Glutamatergic neuron (in vitro differentiated cells): ENCODE results near the gene CMC1. TPM values are rescaled to one million over a fixed set of nuclear protein-coding genes. Genes with fewer than 3 reads are reported as not detected.

Source experiments
- DNase-seq: peaks from one replicate; pipeline ENCODE4 v3.0.0; 2022
- H3K27ac Mint-ChIP-seq: one replicate; pipeline ENCODE4 v1.8.0; 2020; ENCODE audit warnings: mild to moderate bottlenecking, mixed read lengths, inconsistent platforms; ENCODE audit not compliant: unreplicated experiment
- H3K27me3 Mint-ChIP-seq: one replicate; pipeline ENCODE4 v1.8.0; 2020; ENCODE audit warnings: mild to moderate bottlenecking, moderate library complexity, mixed read lengths, inconsistent platforms; ENCODE audit not compliant: unreplicated experiment
- H3K36me3 Mint-ChIP-seq: one replicate; pipeline ENCODE4 v1.8.0; 2020; ENCODE audit warnings: mild to moderate bottlenecking, mixed read lengths, inconsistent platforms; ENCODE audit not compliant: unreplicated experiment
- H3K4me1 Mint-ChIP-seq: one replicate; pipeline ENCODE4 v1.8.0; 2020; ENCODE audit warnings: mild to moderate bottlenecking, low read depth, mixed read lengths, inconsistent platforms; ENCODE audit not compliant: unreplicated experiment
- H3K4me3 Mint-ChIP-seq: one replicate; pipeline ENCODE4 v1.8.0; 2020; ENCODE audit warnings: mild to moderate bottlenecking, mixed read lengths, inconsistent platforms; ENCODE audit not compliant: unreplicated experiment
- H3K9me3 Mint-ChIP-seq: one replicate; pipeline ENCODE4 v1.8.0; 2020; ENCODE audit warnings: mild to moderate bottlenecking, moderate library complexity, mixed read lengths, inconsistent platforms; ENCODE audit not compliant: unreplicated experiment
- CTCF ChIP-seq: fragments of 200-600 bp; sonication (generic); IDR thresholded peaks from one replicate; pipeline ENCODE4 v1.5.0; 2021; ENCODE audit not compliant: partially characterized antibody, unreplicated experiment
- total RNA-seq: library from RNA; stranded (reverse); fragmentation: NEBNext Ultra II Directional; extraction: Animal tissue kit (Norgen Biotek cat#: 25700); gene quantifications from one replicate; pipeline ENCODE4 v1.2.1, GENCODE V29; 2021; ENCODE audit not compliant: unreplicated experiment

CMC1 gene
- total RNA-seq, 1 donor from 2014 or later, result 9.8 TPM

GRCh38 chr3:28295898-28296490 lies 54.6 kb downstream of the CMC1 start:
- no peaks in the 10 kb centered on the region for H3K9me3 Mint-ChIP-seq
- TF ChIP-seq CTCF, result no peak
- H3K27ac Mint-ChIP-seq, result no peak overlapping the region
- H3K4me3 Mint-ChIP-seq, result no peak overlapping the region
- H3K36me3 Mint-ChIP-seq, result no peaks in the 10 kb centered on the region
- no peaks in the 10 kb centered on the region for H3K4me1 Mint-ChIP-seq
- DNase-seq, result no peak
- H3K27me3 Mint-ChIP-seq, result peaks cover 2% of the 10 kb centered on the region

GRCh38 chr3:28299705-28300104 lies 58.3 kb downstream of the CMC1 start:
- DNase-seq, result no peak
- Mint-ChIP-seq H3K4me1 (no peaks in the 10 kb centered on the region), H3K9me3 (no peaks in the 10 kb centered on the region), H3K4me3 (no peak overlapping the region), H3K27me3 (peaks cover 1% of the 10 kb centered on the region), H3K36me3 (no peaks in the 10 kb centered on the region), H3K27ac (no peak overlapping the region)
- TF ChIP-seq CTCF, result no peak

- no peaks in the 10 kb centered on the region for H3K4me1 Mint-ChIP-seq
- peaks cover 1% of the 10 kb centered on the region for H3K27me3 Mint-ChIP-seq
- no peak overlapping the region for H3K27ac Mint-ChIP-seq
- H3K36me3 Mint-ChIP-seq, result no peaks in the 10 kb centered on the region
- no peak overlapping the region for H3K4me3 Mint-ChIP-seq
- no peak for DNase-seq
- no peak for TF ChIP-seq CTCF
- H3K9me3 Mint-ChIP-seq, result no peaks in the 10 kb centered on the region
Observed at GRCh38 chr3:28300345-28300962, 59.0 kb downstream of the CMC1 start.

- H3K36me3 Mint-ChIP-seq, result no peaks in the 10 kb centered on the region
- H3K27ac Mint-ChIP-seq, result no peak overlapping the region
- no peak overlapping the region for H3K4me3 Mint-ChIP-seq
- peaks cover 1% of the 10 kb centered on the region for H3K27me3 Mint-ChIP-seq
- no peak for TF ChIP-seq CTCF
- no peaks in the 10 kb centered on the region for H3K4me1 Mint-ChIP-seq
- no peak for DNase-seq
- H3K9me3 Mint-ChIP-seq, result no peaks in the 10 kb centered on the region
Observed at GRCh38 chr3:28301688-28302087, 60.3 kb downstream of the CMC1 start.

- H3K4me1 Mint-ChIP-seq, result peaks cover 2% of the 10 kb centered on the region
- peaks cover 2% of the 10 kb centered on the region for H3K9me3 Mint-ChIP-seq
- no peak overlapping the region for H3K4me3 Mint-ChIP-seq
- no peaks in the 10 kb centered on the region for H3K27me3 Mint-ChIP-seq
- no peaks in the 10 kb centered on the region for H3K36me3 Mint-ChIP-seq
- no peak overlapping the region for H3K27ac Mint-ChIP-seq
- DNase-seq, result no peak
- TF ChIP-seq CTCF, result no peak
Observed at GRCh38 chr3:28308196-28308595, 66.8 kb downstream of the CMC1 start.
